B cell (primary cell): ENCODE results near the gene ZBTB16. TPM values are rescaled to one million over a fixed set of nuclear protein-coding genes. Genes with fewer than 3 reads are reported as not detected.

Experiments
- ATAC-seq: fragments of 200-7000 bp; cut with Tn5 transposase; one replicate; pipeline ENCODE4 v1.10.0; 2021; ENCODE audit warnings: low read depth, mild to moderate bottlenecking, moderate number of reproducible peaks, moderate library complexity
- CTCF ChIA-PET: fragments of 350-600 bp; sonication (Branson Sonifier 250); formaldehyde crosslinking; loops from one replicate; lab custom pipeline; 2021; ENCODE audit warnings: antibody characterized with exemption, inconsistent platforms; lab: Charles Lee
- POLR2A ChIA-PET: fragments of 350-600 bp; sonication (Branson Sonifier 250); formaldehyde crosslinking; loops from one replicate; lab custom pipeline; 2021; ENCODE audit warnings: antibody characterized with exemption; lab: Charles Lee
- DNase-seq: peaks from one replicate; pipeline ENCODE4 v3.0.0; 2013
- H2AFZ ChIP-seq: 2 replicates; pipeline ENCODE4 v1.6.1; 2012; ENCODE audit warnings: mild to moderate bottlenecking, low read depth, low read length; ENCODE audit not compliant: insufficient read depth, poor library complexity, severe bottlenecking
- H3K27ac ChIP-seq, 2 donors: 1 replicate in 1 of 2; 2 replicates in 1 of 2; pipeline ENCODE4 v1.5.1; 2012 to 2013; ENCODE audit warnings: low read length in 2 of 2, mild to moderate bottlenecking in 2 of 2, moderate library complexity in 1 of 2
- H3K27me3 ChIP-seq, 4 experiments: fragments of 200-600 bp in 1 of 4; sonication (generic) in 1 of 4; replicated peaks in 1 of 4; 1 replicate in 2 of 4; 2 replicates in 2 of 4; pipeline versions ENCODE4 v1.6.1 to v1.7.0; 2013 to 2016; ENCODE audit warnings: low read length in 3 of 4, mild to moderate bottlenecking in 2 of 4, mixed read lengths in 1 of 4, moderate library complexity in 1 of 4; ENCODE audit not compliant: insufficient read depth in 4 of 4, control insufficient read depth in 3 of 4; ENCODE audit errors: control extremely low read depth in 1 of 4
- H3K36me3 ChIP-seq, 2 experiments: replicated peaks in 1 of 2; 1 replicate in 1 of 2; 2 replicates in 1 of 2; pipeline versions ENCODE4 v1.6.1 to v1.7.1; 2013; ENCODE audit warnings: low read length in 1 of 2; ENCODE audit not compliant: insufficient read depth in 2 of 2, control insufficient read depth in 1 of 2; ENCODE audit errors: control extremely low read depth in 1 of 2, extremely low read depth in 1 of 2
- H3K4me1 ChIP-seq, 2 donors: fragments of 200-600 bp in 1 of 2; sonication (generic) in 1 of 2; 1 replicate in 1 of 2; 2 replicates in 1 of 2; pipeline versions ENCODE4 v1.5.1 to v1.6.1; 2013 to 2017; ENCODE audit warnings: low read length in 2 of 2; ENCODE audit not compliant: control insufficient read depth in 2 of 2, insufficient read depth in 2 of 2
- H3K4me2 ChIP-seq: replicated peaks from 2 replicates; pipeline ENCODE3; 2012; ENCODE audit warnings: mild to moderate bottlenecking, low read depth, low read length; ENCODE audit not compliant: poor library complexity, severe bottlenecking
- H3K4me3 ChIP-seq, 5 experiments: fragments of 200-600 bp in 1 of 5; sonication (generic) in 1 of 5; 1 replicate in 3 of 5; 2 replicates in 2 of 5; pipeline versions ENCODE4 v1.5.1 to v1.7.0; 2011 to 2016; ENCODE audit warnings: low read length in 4 of 5, mild to moderate bottlenecking in 4 of 5, low read depth in 2 of 5, control low read depth in 1 of 5, moderate library complexity in 1 of 5; ENCODE audit not compliant: insufficient read depth in 1 of 5; ENCODE audit errors: control extremely low read depth in 1 of 5, extremely low read depth in 1 of 5
- H3K79me2 ChIP-seq: fragments of 200-600 bp; sonication (generic); one replicate; pipeline ENCODE4 v1.6.0; 2016; ENCODE audit warnings: low read length; ENCODE audit not compliant: control insufficient read depth, insufficient read depth
- H3K9ac ChIP-seq: fragments of 200-600 bp; sonication (generic); 2 replicates; pipeline ENCODE4 v1.6.1; 2017; ENCODE audit warnings: mild to moderate bottlenecking, low read length, moderate library complexity
- H3K9me3 ChIP-seq, 3 donors: one replicate each; pipeline versions ENCODE4 v1.6.1 to v1.7.1; 2013; ENCODE audit warnings: low read length in 2 of 3; ENCODE audit not compliant: control insufficient read depth in 2 of 3, insufficient read depth in 1 of 3; ENCODE audit errors: control extremely low read depth in 1 of 3
- H4K20me1 ChIP-seq: 2 replicates; pipeline ENCODE4 v1.6.0; 2012; ENCODE audit warnings: mild to moderate bottlenecking, low read length; ENCODE audit not compliant: insufficient read depth, control insufficient read depth, poor library complexity, severe bottlenecking
- H3K27ac Mint-ChIP-seq: one replicate; pipeline ENCODE4 v1.8.0; 2021; ENCODE audit warnings: mixed read lengths
- H3K27me3 Mint-ChIP-seq: one replicate; pipeline ENCODE4 v1.8.0; 2021; ENCODE audit warnings: mixed read lengths
- H3K4me1 Mint-ChIP-seq: one replicate; pipeline ENCODE4 v1.8.0; 2021; ENCODE audit warnings: mixed read lengths
- H3K4me3 Mint-ChIP-seq: one replicate; pipeline ENCODE4 v1.8.0; 2021; ENCODE audit warnings: mixed read lengths
- H3K9me3 Mint-ChIP-seq: one replicate; pipeline ENCODE4 v1.8.0; 2022; ENCODE audit warnings: mixed read lengths; ENCODE audit not compliant: insufficient read depth
- CTCF ChIP-seq: fragments of 200-600 bp; IDR thresholded peaks from one replicate; pipeline ENCODE4 v1.8.0; 2022; ENCODE audit warnings: antibody characterized with exemption, mild to moderate bottlenecking
- EZH2 ChIP-seq: IDR thresholded peaks from 2 replicates; pipeline ENCODE4 v1.6.1; 2012; ENCODE audit warnings: borderline replicate concordance, low read depth, mild to moderate bottlenecking, moderate library complexity, low read length; ENCODE audit not compliant: insufficient read depth, poor library complexity, severe bottlenecking
- WGBS: methylation state at CpG from one replicate; pipeline ENCODE4 v1.1.5; 2013; ENCODE audit warnings: missing lambda C conversion rate; ENCODE audit not compliant: insufficient coverage; 5-methylcytosine and 5-hydroxymethylcytosine counted together
- intact Hi-C: fragments of 100-400 bp; cut with micrococcal nuclease; formaldehyde crosslinking; loops from one replicate; pipeline ENCODE4 v1.10.0; 2022
- polyA plus RNA-seq: library from polyadenylated mRNA; depleted of rRNA; stranded (reverse); fragments of >200 nt; gene quantifications from 2 replicates; pipeline ENCODE4 v1.2.3, GENCODE V29; 2012
- total RNA-seq, 2 donors: library from RNA; stranded (reverse); fragments of 120-200 nt in 1 of 2; gene quantifications; 1 replicate in 1 of 2; 2 replicates in 1 of 2; pipeline versions ENCODE4 v1.2.3 to v1.2.4, GENCODE V29; 2013 to 2022

ZBTB16 gene
- total and polyA plus RNA-seq, 2 donors (not counting 1 experiment from before 2014, with no cell fraction given) = 16.0 to 20.6 TPM

GRCh38 chr11:114079511-114080065 is 20.1 kb downstream of the ZBTB16 start:
- 89% methylated on average over 4 of the region's 6 CpGs for WGBS
- H3K4me2 ChIP-seq = no peak overlapping the region
- Mint-ChIP-seq H3K27me3 (peaks cover 70% of the 10 kb centered on the region), H3K27ac (no peak overlapping the region), H3K9me3 (no peaks in the 10 kb centered on the region), H3K4me1 (peaks cover 55% of the 10 kb centered on the region), H3K4me3 (no peak overlapping the region)
- TF ChIP-seq EZH2 = no peak
- TF ChIP-seq CTCF = no peak
- intact Hi-C loops = no loop called here
- peaks cover 8% of the 10 kb centered on the region for H3K79me2 ChIP-seq
- no peak overlapping the region for H3K9ac ChIP-seq
- no peak for DNase-seq
- H2AFZ ChIP-seq = no peak overlapping the region
- H3K27ac ChIP-seq = no peak overlapping the region
- peaks cover 34 to 52% of the 10 kb centered on the region in 2 donors for H3K4me1 ChIP-seq
- CTCF ChIA-PET = interaction anchor here (1.1 kb wide), 1 partner anchor 183 kb away, joined by 4 read pairs; no protein-coding TSS in a partner anchor
- no peaks in the 10 kb centered on the region for H3K9me3 ChIP-seq
- ATAC-seq = no peak
- no peak overlapping the region for H3K4me3 ChIP-seq
- peaks cover 0 to 20% (median 12%) of the 10 kb centered on the region in 4 experiments for H3K27me3 ChIP-seq
- POLR2A ChIA-PET = no interaction called here
- H3K36me3 ChIP-seq = no peaks in the 10 kb centered on the region
- H4K20me1 ChIP-seq = peaks cover 3% of the 10 kb centered on the region

GRCh38 chr11:114080219-114080618 is 20.7 kb downstream of the ZBTB16 start:
- Histone ChIP-seq H3K79me2 (peaks cover 8% of the 10 kb centered on the region), H3K9me3 (no peaks in the 10 kb centered on the region), H3K4me3 (no peak overlapping the region), H3K27ac (no peak overlapping the region), H3K27me3 (peaks cover 0 to 19% (median 11%) of the 10 kb centered on the region in 4 experiments), H4K20me1 (peaks cover 3% of the 10 kb centered on the region), H3K36me3 (no peaks in the 10 kb centered on the region), H2AFZ (no peak overlapping the region), H3K9ac (no peak overlapping the region), H3K4me2 (no peak overlapping the region), H3K4me1 (peaks cover 34 to 52% of the 10 kb centered on the region in 2 donors)
- ATAC-seq = no peak
- H3K4me1 Mint-ChIP-seq = peaks cover 54% of the 10 kb centered on the region
- 70% methylated on average over 2 of the region's 5 CpGs for WGBS
- intact Hi-C loops = no loop called here
- H3K4me3 Mint-ChIP-seq = no peak overlapping the region
- peaks cover 70% of the 10 kb centered on the region for H3K27me3 Mint-ChIP-seq
- ChIA-PET POLR2A (no interaction called here), CTCF (interaction anchor here (1.1 kb wide), 1 partner anchor 184 kb away, joined by 4 read pairs; no protein-coding TSS in a partner anchor)
- H3K9me3 Mint-ChIP-seq = no peaks in the 10 kb centered on the region
- H3K27ac Mint-ChIP-seq = no peak overlapping the region
- DNase-seq = no peak
- TF ChIP-seq EZH2 (no peak), CTCF (no peak)
